H9 (cell line): ENCODE data around the gene COG2. TPM values are rescaled to one million over a fixed set of nuclear protein-coding genes. Genes with fewer than 3 reads are reported as not detected.

Source experiments
- DNase-seq: peaks from one replicate; pipeline ENCODE4 v3.0.0-alpha.2; 2017
- H2AFZ ChIP-seq: one replicate; pipeline ENCODE4 v1.6.1; 2013; ENCODE audit warnings: mild to moderate bottlenecking, low read length, control low read depth, moderate library complexity
- H2AK5ac ChIP-seq: 2 replicates; pipeline ENCODE4 v1.6.1; 2013; ENCODE audit warnings: low read length, control low read depth, mixed read lengths; ENCODE audit not compliant: insufficient read length
- H2BK120ac ChIP-seq: one replicate; pipeline ENCODE4 v1.6.1; 2013; ENCODE audit warnings: low read depth, mild to moderate bottlenecking, low read length, control low read depth, inconsistent platforms; ENCODE audit not compliant: poor library complexity, severe bottlenecking
- H2BK12ac ChIP-seq: 2 replicates; pipeline ENCODE4 v1.6.1; 2013; ENCODE audit warnings: low read length, control low read depth, mixed read lengths, low read depth; ENCODE audit not compliant: insufficient read length
- H2BK15ac ChIP-seq: 2 replicates; pipeline ENCODE4 v1.6.1; 2013; ENCODE audit warnings: low read depth, low read length, control low read depth
- H2BK20ac ChIP-seq: one replicate; pipeline ENCODE4 v1.6.1; 2013; ENCODE audit warnings: low read depth, mild to moderate bottlenecking, low read length, control low read depth, inconsistent platforms; ENCODE audit not compliant: poor library complexity, severe bottlenecking
- H2BK5ac ChIP-seq: 2 replicates; pipeline ENCODE4 v1.6.1; 2013; ENCODE audit warnings: low read length, control low read depth, mixed read lengths; ENCODE audit not compliant: insufficient read length
- H3K14ac ChIP-seq: 2 replicates; pipeline ENCODE4 v1.6.1; 2013; ENCODE audit warnings: low read length, control low read depth; ENCODE audit not compliant: insufficient read depth
- H3K18ac ChIP-seq: 2 replicates; pipeline ENCODE4 v1.6.1; 2013; ENCODE audit warnings: low read depth, mild to moderate bottlenecking, mixed read lengths, low read length, control low read depth; ENCODE audit not compliant: insufficient read length
- H3K23ac ChIP-seq: 2 replicates; pipeline ENCODE4 v1.6.1; 2013; ENCODE audit warnings: low read length, control low read depth, mixed read lengths, low read depth; ENCODE audit not compliant: insufficient read length
- H3K23me2 ChIP-seq: 2 replicates; pipeline ENCODE4 v1.6.1; 2013; ENCODE audit warnings: low read depth, mild to moderate bottlenecking, mixed read lengths, low read length, control low read depth; ENCODE audit not compliant: insufficient read length, poor library complexity, severe bottlenecking
- H3K27ac ChIP-seq: 2 replicates; pipeline ENCODE4 v1.5.1; 2013; ENCODE audit warnings: low read length, control low read depth, mixed read lengths, low read depth; ENCODE audit not compliant: insufficient read length
- H3K27me3 ChIP-seq: 2 replicates; pipeline ENCODE4 v1.6.1; 2013; ENCODE audit warnings: low read length, control low read depth, inconsistent platforms; ENCODE audit not compliant: insufficient read depth
- H3K4ac ChIP-seq: 2 replicates; pipeline ENCODE4 v1.6.1; 2013; ENCODE audit warnings: low read depth, mild to moderate bottlenecking, control low read depth, inconsistent platforms, low read length, moderate library complexity
- H3K4me1 ChIP-seq: 2 replicates; pipeline ENCODE4 v1.6.1; 2013; ENCODE audit warnings: low read length, control low read depth, inconsistent platforms; ENCODE audit not compliant: insufficient read depth
- H3K4me2 ChIP-seq: 2 replicates; pipeline ENCODE4 v1.6.1; 2013; ENCODE audit warnings: low read length, control low read depth, mixed read lengths; ENCODE audit not compliant: insufficient read length, insufficient read depth
- H3K56ac ChIP-seq: 2 replicates; pipeline ENCODE4 v1.6.1; 2013; ENCODE audit warnings: low read depth, mild to moderate bottlenecking, mixed read lengths, low read length, control low read depth; ENCODE audit not compliant: insufficient read length
- H3K79me1 ChIP-seq: 2 replicates; pipeline ENCODE4 v1.6.1; 2013; ENCODE audit warnings: low read depth, mild to moderate bottlenecking, moderate library complexity, low read length, control low read depth, inconsistent platforms; ENCODE audit not compliant: insufficient read depth, poor library complexity, severe bottlenecking
- H3K79me2 ChIP-seq: 2 replicates; pipeline ENCODE4 v1.6.1; 2013; ENCODE audit warnings: low read length, control low read depth, inconsistent platforms; ENCODE audit not compliant: insufficient read depth
- H3K9ac ChIP-seq: 2 replicates; pipeline ENCODE4 v1.6.1; 2013; ENCODE audit warnings: low read length, control low read depth, mixed read lengths; ENCODE audit not compliant: insufficient read length; ENCODE audit errors: extremely low read depth
- H3K9me3 ChIP-seq: one replicate; pipeline ENCODE4 v1.6.1; 2013; ENCODE audit warnings: low read depth, low read length, inconsistent platforms; ENCODE audit not compliant: control insufficient read depth
- H3T11ph ChIP-seq: one replicate; pipeline ENCODE4 v1.6.1; 2013; ENCODE audit warnings: mild to moderate bottlenecking, low read length, control low read depth, inconsistent platforms
- H4K20me1 ChIP-seq: one replicate; pipeline ENCODE4 v1.6.1; 2013; ENCODE audit not compliant: control insufficient read depth, insufficient read length, insufficient read depth
- H4K5ac ChIP-seq: 2 replicates; pipeline ENCODE4 v1.6.1; 2013; ENCODE audit warnings: low read depth, mild to moderate bottlenecking, mixed read lengths, low read length, control low read depth; ENCODE audit not compliant: insufficient read length
- H4K8ac ChIP-seq: replicated peaks from 2 replicates; pipeline ENCODE4 v1.6.1; 2013; ENCODE audit warnings: low read length, control low read depth, mixed read lengths, low read depth; ENCODE audit not compliant: insufficient read length
- H4K91ac ChIP-seq: 2 replicates; pipeline ENCODE4 v1.6.1; 2013; ENCODE audit warnings: low read depth, mild to moderate bottlenecking, moderate library complexity, mixed read lengths, low read length, control low read depth; ENCODE audit not compliant: insufficient read length
- H3K27ac Mint-ChIP-seq, 3 experiments: 2 replicates in 2 of 3; 3 replicates in 1 of 3; pipeline ENCODE4 v1.8.0; 2020 to 2021; ENCODE audit warnings: mixed read lengths in 3 of 3, mild to moderate bottlenecking in 1 of 3, moderate library complexity in 1 of 3
- H3K27me3 Mint-ChIP-seq: 2 replicates; pipeline ENCODE4 v1.8.0; 2021; ENCODE audit warnings: low read depth, mild to moderate bottlenecking, moderate library complexity, mixed read lengths
- H3K36me3 Mint-ChIP-seq, 3 experiments: 2 replicates in 2 of 3; 3 replicates in 1 of 3; pipeline ENCODE4 v1.8.0; 2020 to 2021; ENCODE audit warnings: low read depth in 3 of 3, mixed read lengths in 3 of 3; ENCODE audit not compliant: insufficient read depth in 1 of 3
- H3K4me1 Mint-ChIP-seq, 2 experiments: 2 replicates each; pipeline ENCODE4 v1.8.0; 2020; ENCODE audit warnings: mixed read lengths in 2 of 2
- H3K4me3 Mint-ChIP-seq, 2 experiments: 2 replicates in 1 of 2; 3 replicates in 1 of 2; pipeline ENCODE4 v1.8.0; 2020 to 2021; ENCODE audit warnings: mild to moderate bottlenecking in 2 of 2, mixed read lengths in 2 of 2, moderate library complexity in 1 of 2
- H3K9me3 Mint-ChIP-seq, 2 experiments: 2 replicates in 1 of 2; 3 replicates in 1 of 2; pipeline ENCODE4 v1.8.0; 2020; ENCODE audit warnings: mild to moderate bottlenecking in 2 of 2, mixed read lengths in 2 of 2, moderate library complexity in 1 of 2
- CTCF ChIP-seq: fragments of 200-600 bp; sonication (generic); conservative IDR thresholded peaks from 3 replicates; pipeline ENCODE4 v1.8.0; 2021; ENCODE audit warnings: antibody characterized with exemption, mild to moderate bottlenecking
- WGBS: extraction: QIAGEN DNeasy Blood & Tissue Kit; methylation state at CpG from one replicate; pipeline ENCODE4 v1.1.7; 2013; ENCODE audit warnings: missing lambda C conversion rate, low lambda C conversion rate, mixed read lengths; ENCODE audit not compliant: insufficient read length; ENCODE audit errors: extremely low coverage; 5-methylcytosine and 5-hydroxymethylcytosine counted together
- total RNA-seq: library from RNA; stranded (reverse); gene quantifications from 2 replicates; pipeline ENCODE4 v1.2.1, GENCODE V29; 2021

COG2 gene
- total RNA-seq, 1 experiment from 2014 or later: 42.2 TPM

DNA sequence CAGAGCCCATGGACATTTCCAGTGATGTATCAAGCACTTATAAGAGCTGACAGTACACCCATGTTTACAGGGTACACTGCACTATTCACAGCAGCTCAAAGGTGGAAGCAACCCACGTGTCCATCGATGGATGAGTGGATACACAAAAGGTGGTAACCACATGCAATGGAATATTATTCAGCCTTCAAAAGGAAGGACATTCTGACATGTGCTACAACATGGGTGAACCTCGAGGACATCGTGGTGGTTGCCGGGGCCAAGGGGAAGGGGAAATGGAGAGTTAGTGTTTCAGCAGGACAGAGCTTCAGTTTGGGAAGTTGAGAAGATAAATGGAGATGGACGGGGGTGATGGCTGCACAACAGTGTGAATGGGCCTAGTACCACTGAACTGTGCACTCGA lies 62.5 kb downstream of the COG2 start:
- H3K18ac ChIP-seq: no peak overlapping the region
- no peak overlapping the region for H3K9ac ChIP-seq
- peaks cover 37% of the 10 kb centered on the region for H3K27me3 Mint-ChIP-seq
- no peak overlapping the region for H4K5ac ChIP-seq
- DNase-seq: no peak
- no peak overlapping the region for H3K4ac ChIP-seq
- no peak overlapping the region for H2BK15ac ChIP-seq
- no peak overlapping the region for H2AFZ ChIP-seq
- H3K4me2 ChIP-seq: no peak overlapping the region
- no peak overlapping the region for H3K27ac Mint-ChIP-seq
- no peak overlapping the region for H3K23ac ChIP-seq
- no peak overlapping the region for H2BK20ac ChIP-seq
- H4K20me1 ChIP-seq: no peaks in the 10 kb centered on the region
- H3K56ac ChIP-seq: no peak overlapping the region
- H3K79me2 ChIP-seq: no peaks in the 10 kb centered on the region
- H3K9me3 Mint-ChIP-seq: no peaks in the 10 kb centered on the region
- H3K27me3 ChIP-seq: no peaks in the 10 kb centered on the region
- H3K14ac ChIP-seq: no peak overlapping the region
- no peak for TF ChIP-seq CTCF
- H3K4me3 Mint-ChIP-seq: no peak overlapping the region
- H3K79me1 ChIP-seq: no peaks in the 10 kb centered on the region
- peaks cover 5 to 9% of the 10 kb centered on the region in 2 experiments; a peak in 2 of 4 replicates for H3K4me1 Mint-ChIP-seq
- no peaks in the 10 kb centered on the region for H3K9me3 ChIP-seq
- H4K8ac ChIP-seq: no peak overlapping the region
- no peaks in the 10 kb centered on the region for H3K36me3 Mint-ChIP-seq
- no peak overlapping the region for H4K91ac ChIP-seq
- no peak overlapping the region for H2BK120ac ChIP-seq
- no peak overlapping the region for H2BK5ac ChIP-seq
- H2BK12ac ChIP-seq: no peak overlapping the region
- H3K27ac ChIP-seq: no peak overlapping the region
- H3K23me2 ChIP-seq: no peaks in the 10 kb centered on the region
- WGBS: no CpG with 5 or more reads among the region's 7 CpGs
- H3T11ph ChIP-seq: no peak overlapping the region
- H3K4me1 ChIP-seq: no peaks in the 10 kb centered on the region
- no peak overlapping the region for H2AK5ac ChIP-seq
